Skin of body (tissue), 2 donors: ENCODE measurements around the gene HMGXB3. TPM values are rescaled to one million over a fixed set of nuclear protein-coding genes. Genes with fewer than 3 reads are reported as not detected.

Experiments used
- DNase-seq: peaks from one replicate; lab custom pipeline; 2025; lab: John Stamatoyannopoulos, UW
- total RNA-seq: library from RNA; depleted of rRNA; stranded (reverse); fragments of >200 nt; gene quantifications from one replicate; pipeline ENCODE4 v1.2.3, GENCODE V29; 2014

HMGXB3 gene
- total RNA-seq, 1 donor from 2014 or later = 26.9 TPM

DNA sequence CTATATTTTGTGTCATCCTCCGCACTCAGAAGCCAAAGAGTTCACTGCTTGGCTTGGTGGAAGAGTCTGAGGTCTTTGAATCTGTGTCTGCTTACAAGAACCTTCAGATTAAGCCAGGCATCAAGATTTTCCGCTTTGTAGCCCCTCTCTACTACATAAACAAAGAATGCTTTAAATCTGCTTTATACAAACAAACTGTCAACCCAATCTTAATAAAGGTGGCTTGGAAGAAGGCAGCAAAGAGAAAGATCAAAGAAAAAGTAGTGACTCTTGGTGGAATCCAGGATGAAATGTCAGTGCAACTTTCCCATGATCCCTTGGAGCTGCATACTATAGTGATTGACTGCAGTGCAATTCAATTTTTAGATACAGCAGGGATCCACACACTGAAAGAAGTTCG is 19.3 kb upstream of the HMGXB3 start:
- no peak for DNase-seq

DNA sequence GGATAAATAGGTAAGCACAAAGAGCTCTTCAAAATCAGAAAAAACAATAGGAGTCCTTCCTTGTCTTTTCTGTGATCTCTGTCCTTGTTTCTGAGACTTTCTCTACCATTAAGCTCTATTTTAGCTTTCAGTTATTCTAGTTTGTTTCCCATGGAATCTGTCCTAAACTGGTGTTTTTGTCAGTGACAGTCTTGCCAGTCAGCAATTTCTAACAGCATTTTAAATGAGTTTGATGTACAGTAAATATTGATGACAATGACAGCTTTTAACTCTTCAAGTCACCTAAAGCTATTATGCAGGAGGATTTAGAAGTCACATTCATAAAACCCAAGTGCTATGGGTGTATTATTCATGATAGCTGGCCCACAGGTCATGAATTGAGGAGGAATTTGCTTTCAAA is 18.0 kb upstream of the HMGXB3 start:
- DNase-seq = no peak

DNA sequence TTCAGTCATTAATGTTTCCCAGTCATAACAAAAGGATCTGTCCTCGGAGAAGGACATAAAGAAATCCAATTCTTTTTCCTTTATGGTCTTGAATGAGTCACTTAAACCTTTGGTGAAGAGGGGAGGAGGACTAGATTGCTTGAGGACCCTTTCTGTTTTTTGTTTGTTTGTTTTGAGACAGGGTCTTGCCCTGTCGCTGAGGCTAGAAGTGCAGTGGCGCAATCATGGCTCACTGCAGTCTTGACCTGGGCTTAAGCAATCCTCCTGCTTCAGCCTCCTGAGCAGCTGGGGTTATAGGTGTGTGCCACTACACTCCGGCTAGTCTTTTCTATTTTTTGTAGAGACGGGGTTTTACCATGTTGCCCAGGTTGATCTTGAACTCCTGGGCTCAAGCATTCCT is 12.4 kb upstream of the HMGXB3 start:
- DNase-seq = no peak

DNA sequence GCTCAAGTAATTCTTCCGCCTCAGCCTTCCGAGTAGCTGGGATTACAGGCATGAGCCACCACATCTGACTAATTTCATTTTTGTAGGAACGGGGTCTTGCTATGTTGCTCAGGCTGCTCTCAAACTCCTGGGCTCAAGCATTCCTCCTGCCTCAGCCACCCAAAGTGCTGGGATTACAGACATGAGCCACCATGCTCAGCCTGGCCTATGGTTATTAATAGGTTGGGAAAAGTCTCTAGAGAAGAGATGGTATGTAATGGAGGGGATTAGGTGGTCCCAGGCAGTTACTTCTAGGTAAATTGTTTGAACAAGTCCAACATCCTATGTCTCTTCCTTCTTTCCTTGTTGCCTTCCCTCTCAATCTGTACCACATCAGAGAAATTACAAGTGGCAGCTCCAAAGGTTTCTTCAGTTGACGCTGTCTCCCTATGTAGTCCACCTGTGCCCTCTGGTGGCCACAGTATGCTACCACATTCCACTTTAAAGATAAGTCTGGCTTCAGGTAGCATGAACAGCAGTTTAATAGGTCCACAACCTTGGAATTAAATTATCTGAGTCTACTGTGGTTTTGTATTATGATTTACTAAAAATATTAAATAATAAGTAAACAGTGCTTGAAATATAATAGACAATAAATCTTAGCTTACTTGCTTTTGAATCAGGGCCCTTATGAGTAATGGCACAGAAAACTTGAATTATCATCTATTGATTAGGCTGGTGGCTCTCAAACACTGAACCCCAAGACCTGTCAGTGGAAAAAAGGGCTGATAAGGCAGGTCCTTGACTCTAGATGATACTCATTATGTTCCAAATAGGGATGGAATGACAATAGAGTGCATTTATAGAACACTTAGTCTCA is 9.8 kb upstream of the HMGXB3 start:
- peak; percentile 45 for DNase-seq

DNA sequence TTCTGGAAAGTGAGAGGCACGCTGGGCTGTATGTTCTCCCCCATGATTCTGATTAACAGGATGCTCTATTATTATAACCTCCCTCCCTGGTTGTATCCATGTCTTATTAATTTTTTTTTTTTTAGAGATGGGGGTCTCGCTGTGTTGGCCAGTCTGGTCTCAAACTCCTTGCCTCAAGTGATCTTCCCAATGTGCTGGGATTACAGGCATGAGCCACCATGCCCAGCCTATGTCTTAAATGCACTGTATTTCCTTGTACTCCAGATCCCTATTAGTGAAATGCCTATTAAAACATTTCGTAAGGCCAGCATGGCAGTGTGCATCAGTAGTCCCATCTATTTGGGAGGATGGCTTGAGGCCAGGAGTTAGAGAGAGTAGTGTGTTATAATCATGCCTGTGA is 7.1 kb upstream of the HMGXB3 start:
- no peak for DNase-seq

DNA sequence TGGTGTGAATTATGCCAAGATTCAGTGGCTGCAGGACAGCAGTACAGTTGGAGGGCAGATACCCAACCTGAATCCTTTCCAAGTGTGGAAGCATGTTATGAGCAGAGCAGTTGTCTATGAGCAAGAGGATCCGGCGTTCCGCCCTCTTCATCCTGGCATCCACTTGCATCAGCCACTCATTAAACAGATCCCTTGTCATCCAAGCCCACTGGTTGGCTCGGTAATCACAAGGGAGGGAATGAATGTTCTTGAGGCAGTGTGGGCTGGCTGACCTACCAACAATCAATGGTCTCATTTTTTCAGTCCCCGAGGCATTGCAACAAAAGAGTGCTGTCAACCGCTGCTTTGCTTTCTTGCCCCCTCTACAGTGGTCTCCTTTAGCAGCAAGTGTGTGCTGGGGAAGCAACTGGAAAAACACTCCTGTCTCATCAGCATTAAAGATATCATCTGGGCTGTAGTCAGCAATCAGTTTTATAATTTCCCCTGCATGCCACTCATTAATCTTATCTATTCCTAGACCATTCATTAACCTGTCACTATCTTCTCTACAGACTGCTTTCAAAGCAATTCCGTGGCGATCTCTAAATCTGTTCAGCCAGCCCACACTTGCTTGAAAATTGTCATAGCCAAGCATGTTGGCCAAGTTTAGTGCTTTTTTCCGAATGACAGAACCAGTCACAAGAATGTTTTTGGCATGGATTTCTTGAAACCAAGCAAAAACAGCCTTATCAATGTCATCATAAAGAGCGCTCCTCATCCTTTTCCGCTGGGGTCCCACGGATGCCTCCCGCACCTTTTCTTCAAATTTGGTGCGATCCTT is 4.9 kb upstream of the HMGXB3 start:
- no peak for DNase-seq

DNA sequence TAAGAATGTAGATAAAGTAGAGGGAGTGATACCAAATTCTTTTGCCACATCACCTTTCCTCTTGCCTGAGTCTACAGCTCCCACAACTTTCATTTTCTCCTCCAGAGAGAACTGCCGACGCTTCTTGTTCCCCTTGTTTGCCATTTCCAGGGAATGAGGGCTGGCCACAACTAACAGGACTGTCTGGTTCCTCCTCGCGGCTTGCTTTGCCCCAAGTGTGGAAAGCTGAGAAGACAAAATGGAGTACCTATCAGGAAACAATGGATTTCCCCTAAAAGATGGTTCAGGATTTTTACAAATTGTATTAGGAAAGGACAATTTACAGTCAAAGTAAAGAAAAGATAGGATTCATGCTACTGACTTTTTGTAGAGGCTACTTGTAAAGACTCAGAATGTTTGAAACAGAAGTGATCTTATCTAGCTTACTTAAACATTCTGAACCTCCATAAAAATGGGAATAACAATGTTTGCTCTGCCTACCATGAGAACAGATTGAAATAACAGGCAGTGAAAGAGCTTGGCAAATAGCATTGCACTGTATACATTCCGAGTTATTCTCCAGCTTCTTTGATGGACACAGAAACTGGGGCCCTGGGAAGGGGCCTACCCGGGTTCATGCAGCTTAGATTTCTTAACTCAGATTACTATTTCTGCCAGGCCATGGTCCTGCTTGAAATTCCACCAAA is 4.2 kb upstream of the HMGXB3 start:
- no peak for DNase-seq

DNA sequence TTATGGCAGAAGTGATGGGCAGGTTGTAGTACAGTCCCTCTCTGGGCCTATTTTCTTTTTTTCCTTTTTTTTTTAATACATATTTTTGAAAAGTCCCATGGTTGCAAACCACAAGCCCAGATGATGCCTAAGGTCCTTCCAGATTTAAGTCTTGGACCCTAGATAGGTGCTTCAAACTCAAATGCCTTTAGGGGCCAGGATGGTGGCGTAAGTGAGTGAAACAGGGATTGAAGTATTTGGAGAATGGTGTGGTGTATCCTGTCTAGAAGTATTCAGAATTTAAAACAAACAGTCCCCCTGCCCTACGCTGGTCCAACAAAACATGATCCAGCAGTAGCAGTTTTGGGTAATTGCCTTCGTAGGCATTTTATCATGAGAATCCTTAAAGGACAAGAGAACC is 2.3 kb upstream of the HMGXB3 start:
- no peak for DNase-seq

DNA sequence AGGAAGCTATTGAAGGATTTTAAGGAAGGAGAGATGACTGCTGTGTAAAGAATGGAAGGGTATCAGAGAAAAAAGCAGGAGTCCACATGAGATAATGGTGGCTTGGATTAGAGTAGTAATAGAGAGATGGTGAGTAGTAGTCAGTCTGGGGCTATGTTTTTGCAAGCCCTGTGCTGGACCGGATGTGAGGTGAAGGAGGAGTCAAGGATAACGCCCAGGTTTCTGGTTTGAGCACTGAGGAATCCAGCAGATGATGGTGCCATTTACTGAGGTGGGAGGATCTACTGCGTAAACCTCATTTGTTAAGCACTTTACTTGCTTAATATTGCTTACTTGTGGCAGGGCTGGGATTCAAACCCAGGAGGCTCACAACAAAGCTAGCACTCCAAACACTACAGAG is 1.2 kb upstream of the HMGXB3 start:
- no peak for DNase-seq

DNA sequence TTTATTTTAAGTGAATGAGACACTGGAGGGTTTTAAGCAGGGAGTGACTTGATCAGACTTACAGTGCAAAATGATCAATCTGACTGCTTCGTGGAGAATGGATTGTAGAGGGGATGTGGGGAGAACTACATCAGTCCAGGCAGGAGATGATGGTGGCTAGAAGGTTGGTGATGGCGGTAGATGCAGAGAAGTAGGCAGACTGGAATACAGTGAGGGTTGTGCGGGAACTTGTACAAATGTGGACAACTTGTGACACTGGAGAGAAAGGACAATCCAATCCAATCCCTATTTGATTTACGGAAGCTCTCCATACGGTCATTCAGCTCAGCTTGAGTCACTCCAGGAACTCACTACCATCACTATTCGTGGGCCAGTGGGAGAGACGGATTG is 678 bp upstream of the HMGXB3 start:
- DNase-seq = no peak

DNA sequence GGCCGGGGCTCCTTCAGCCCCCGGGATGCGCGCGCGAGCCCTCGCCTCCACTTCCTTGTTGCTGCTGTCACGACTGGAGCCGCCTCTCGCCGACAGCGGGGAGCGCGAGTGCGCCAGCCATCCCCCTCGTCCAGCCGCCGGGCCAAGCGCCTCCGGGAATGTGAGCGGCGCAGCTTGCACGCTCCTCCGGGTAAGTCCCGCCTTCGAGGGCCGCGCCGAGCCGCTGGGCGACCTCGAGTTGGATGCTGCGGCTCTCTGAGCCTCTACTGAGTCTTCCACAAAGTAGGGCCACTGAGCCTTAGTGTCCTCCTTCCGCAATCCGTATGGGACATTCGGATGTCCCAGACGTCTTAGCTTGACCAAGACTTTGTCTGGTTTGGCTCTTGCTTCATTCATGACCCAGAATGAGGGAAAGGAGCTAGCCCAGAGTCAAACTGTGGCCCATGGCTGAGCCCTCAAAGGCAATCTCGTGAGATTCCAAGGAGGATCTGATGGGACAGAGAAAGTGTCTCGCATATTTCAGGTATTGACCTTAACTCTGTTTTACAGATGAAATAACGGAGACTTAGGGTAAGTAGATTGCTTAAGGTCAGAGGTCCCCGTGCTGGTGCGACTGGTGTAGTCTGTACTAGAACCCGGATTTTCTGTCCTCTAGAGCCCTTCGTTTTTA is 586 bp downstream of the HMGXB3 start:
- no peak for DNase-seq

DNA sequence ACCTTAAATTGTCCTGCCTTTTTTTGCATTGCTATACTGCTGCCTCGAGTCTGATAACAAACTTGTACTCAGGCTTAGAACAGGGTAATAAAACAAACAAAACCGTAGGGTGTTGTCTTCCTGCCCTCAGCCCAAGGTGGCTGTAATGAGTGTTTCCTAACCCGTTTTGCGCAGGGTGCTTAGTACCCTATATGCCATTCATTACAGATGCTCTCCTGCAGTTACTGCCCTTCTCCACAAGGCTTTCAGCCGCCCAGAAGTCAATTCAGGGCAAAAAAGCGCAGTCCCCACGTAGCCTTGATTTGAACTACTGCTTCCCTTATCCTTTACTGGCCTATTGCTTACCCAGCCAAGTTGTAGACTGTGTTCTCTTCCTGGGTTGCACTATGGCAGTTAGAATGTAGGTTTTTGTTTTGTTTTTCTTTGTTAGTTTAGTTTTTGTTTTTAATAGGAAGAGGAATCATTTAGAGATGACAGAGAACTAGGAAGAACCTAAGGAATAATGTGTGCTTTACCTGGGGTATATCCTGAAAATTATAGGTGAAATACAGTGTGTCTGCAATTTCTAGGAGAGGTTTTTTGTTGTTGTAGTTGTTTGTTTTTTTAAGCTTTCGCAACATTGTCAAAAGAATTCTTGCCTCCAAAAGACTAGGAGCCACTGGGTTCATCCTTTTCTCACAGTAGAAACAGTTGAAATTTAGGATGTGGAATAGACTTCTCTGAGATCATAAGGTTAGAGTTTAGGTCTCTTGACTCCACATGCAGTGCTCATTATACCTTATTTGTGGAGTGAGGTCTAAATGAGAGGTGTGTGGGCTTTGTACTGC is 1.3 kb downstream of the HMGXB3 start:
- DNase-seq = peak; percentile 15

DNA sequence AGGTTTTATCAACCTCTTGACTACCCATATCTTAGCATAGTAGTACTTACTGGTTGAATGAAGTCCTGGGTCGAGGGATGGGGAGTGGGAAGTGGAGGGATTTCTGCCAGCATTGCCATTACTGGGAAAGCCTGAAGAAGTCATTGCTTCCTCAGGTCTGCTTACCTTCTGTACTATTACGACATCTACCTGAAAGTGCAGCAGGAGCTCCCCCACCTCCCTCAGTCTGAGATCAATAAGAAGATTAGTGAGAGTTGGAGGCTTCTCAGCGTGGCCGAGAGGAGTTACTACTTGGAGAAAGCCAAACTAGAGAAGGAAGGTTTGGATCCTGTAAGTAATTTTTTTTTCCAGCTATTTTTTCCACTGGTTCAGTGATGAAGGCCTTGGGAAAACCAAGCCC is 5.8 kb downstream of the HMGXB3 start:
- DNase-seq = no peak

DNA sequence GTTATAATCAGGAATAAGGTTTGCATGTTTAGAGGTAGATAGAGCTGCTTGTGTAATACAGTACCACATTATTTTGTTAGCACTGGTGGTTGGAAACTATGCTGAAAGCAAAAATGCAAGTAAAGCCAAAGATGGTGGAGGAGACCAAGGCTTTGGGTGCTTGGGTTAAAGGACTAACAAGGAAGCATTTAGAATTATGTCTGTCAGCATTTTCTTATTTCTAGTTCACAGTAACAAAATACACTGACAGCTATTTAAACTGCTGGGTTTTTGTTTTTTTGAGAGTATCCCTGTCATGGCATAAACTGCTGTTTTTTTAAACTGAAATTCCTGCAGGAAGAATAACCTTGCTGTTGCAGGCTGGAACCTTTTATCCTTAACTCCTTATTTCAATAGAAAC is 6.5 kb downstream of the HMGXB3 start:
- DNase-seq = no peak

DNA sequence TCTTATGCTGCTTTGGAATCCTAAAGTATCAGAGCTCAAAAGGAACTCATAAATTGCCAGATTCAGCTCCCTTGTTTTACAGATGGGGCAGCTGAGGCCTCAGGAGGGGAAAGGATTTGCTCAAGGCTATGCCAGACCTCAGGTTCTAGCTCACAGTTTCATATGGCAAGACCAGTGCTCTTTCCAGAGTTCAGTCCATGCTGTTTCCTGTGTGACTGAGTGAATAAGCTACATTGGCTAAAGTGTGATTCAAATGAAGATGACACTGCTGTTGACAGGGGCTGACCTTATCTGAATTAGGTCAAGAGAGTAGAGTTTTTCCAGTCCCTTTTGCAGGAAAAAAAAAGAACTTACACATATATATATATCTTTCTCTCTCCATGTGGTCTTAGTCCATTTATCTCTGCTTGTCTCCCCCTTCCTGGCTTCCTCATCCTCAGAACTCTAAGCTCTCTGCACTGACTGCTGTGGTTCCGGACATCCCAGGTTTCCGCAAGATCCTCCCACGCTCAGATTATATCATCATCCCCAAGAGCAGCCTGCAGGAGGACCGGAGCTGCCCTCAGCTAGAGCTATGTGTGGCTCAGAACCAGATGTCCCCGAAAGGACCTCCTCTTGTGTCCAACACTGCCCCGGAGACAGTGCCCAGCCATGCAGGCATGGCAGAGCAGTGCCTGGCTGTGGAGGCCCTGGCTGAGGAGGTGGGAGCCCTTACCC is 9.3 kb downstream of the HMGXB3 start:
- DNase-seq = no peak

DNA sequence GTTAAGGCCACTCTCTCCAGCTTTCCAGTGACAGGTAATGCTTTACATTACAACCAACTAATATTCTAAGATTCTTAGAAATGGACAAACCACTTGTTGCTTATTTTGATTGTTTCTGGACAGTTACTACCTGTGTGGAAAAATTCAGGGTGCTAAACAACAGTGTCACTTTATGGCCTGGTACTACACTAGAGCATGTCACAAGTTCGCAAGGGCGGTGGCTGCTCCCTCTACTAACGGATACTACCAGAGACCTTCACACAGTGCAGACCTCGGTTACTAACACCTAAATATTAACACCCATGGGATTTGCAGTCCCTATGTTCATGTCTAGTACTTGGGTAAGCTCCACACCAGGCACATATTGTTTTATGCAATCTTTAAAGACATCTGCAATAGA is 13.4 kb downstream of the HMGXB3 start:
- no peak for DNase-seq

DNA sequence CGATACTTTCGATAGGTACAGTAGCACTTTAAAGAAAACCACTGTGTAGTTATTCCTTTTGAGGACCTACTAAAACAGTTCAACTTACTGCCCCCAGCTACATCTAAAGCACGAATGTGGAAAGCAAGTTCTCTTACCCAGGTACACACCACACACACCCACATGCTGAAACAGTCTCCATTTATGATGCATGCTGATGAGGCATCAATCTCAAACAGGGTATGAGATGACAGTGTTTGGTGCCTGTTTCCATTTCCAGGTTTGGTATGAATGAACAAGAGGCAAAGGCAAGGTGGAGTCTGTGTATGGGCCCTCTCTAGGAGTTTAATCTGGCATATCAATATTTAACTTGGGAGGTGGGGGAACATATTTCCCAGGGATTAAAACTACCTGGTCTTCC is 13.9 kb downstream of the HMGXB3 start:
- DNase-seq = no peak

DNA sequence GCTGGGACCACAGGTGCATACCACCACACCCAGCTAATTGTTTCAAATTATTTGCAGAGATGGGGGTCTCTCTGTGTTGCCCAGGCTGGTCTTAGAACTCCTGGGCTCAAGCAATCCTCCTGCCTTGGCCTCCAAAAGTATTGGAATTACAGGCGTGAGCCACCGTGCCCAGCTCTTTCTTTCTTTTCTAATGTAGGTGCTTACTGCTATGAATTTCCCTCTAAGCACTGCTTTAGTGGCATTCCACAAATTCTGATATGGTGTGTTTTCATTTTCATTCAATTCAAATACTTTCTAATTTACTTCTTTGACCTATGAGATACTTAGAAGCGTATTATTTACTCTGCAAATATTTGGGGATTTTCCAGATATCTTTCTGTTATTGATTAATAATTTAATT is 14.9 kb downstream of the HMGXB3 start:
- DNase-seq = no peak

DNA sequence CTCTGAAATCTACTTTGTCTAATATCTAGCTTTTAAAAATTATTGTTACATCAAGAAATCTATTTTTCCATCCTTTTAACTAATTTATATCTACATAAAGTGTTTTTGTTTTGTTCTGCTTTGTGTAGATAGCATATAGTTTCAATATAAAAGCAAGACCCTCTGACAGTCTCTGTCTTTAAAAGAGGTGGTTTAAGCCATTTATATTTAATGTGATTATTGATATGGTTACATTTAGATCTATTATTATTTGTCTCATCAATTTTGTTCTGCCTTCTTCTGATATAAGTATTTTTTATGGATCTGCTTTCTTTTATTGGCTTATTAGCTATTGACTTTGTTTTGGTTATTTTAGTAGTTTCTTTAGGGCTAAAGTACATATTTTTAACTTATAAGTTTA is 16.0 kb downstream of the HMGXB3 start:
- DNase-seq = no peak
